GM23248 (cell line): ENCODE data around the gene TBL3. TPM values are rescaled to one million over a fixed set of nuclear protein-coding genes. Genes with fewer than 3 reads are reported as not detected.

Experiments used
- DNase-seq: peaks from one replicate; pipeline ENCODE4 v3.0.0-alpha.2; 2015
- H2AFZ ChIP-seq: fragments of 200-600 bp; sonication (generic); 2 replicates; pipeline ENCODE4 v1.6.1; 2016; ENCODE audit warnings: antibody characterized with exemption
- H3F3A ChIP-seq: fragments of 200-600 bp; sonication (generic); 2 replicates; pipeline ENCODE4 v1.6.1; 2016; ENCODE audit warnings: mild to moderate bottlenecking, antibody characterized with exemption, mixed run types; ENCODE audit not compliant: insufficient read depth
- H3K27ac ChIP-seq: fragments of 200-600 bp; sonication (generic); 2 replicates; pipeline ENCODE4 v1.5.1; 2016; ENCODE audit warnings: mild to moderate bottlenecking
- H3K27me3 ChIP-seq: fragments of 200-600 bp; sonication (generic); replicated peaks from 2 replicates; pipeline ENCODE4 v1.6.1; 2016; ENCODE audit warnings: mild to moderate bottlenecking; ENCODE audit not compliant: insufficient read depth
- H3K36me3 ChIP-seq: fragments of 200-600 bp; sonication (generic); 2 replicates; pipeline ENCODE4 v1.6.1; 2016; ENCODE audit warnings: low read depth, mild to moderate bottlenecking
- H3K4me1 ChIP-seq: fragments of 200-600 bp; sonication (generic); 2 replicates; pipeline ENCODE4 v1.6.1; 2016; ENCODE audit warnings: mild to moderate bottlenecking; ENCODE audit not compliant: insufficient read depth
- H3K4me2 ChIP-seq: fragments of 200-600 bp; sonication (generic); one replicate; pipeline ENCODE4 v1.6.1; 2016; ENCODE audit warnings: mild to moderate bottlenecking; ENCODE audit not compliant: unreplicated experiment
- H3K4me3 ChIP-seq: fragments of 200-600 bp; sonication (generic); 2 replicates; pipeline ENCODE4 v1.5.1; 2016; ENCODE audit warnings: mild to moderate bottlenecking
- H3K79me2 ChIP-seq: fragments of 200-600 bp; sonication (generic); 2 replicates; pipeline ENCODE4 v1.6.1; 2016; ENCODE audit warnings: mild to moderate bottlenecking; ENCODE audit not compliant: insufficient read depth
- H3K9ac ChIP-seq: fragments of 200-600 bp; sonication (generic); 2 replicates; pipeline ENCODE4 v1.6.1; 2016; ENCODE audit warnings: mild to moderate bottlenecking
- H3K9me2 ChIP-seq: fragments of 200-600 bp; sonication (generic); 2 replicates; pipeline ENCODE4 v1.6.1; 2016; ENCODE audit warnings: mixed run types, mild to moderate bottlenecking, moderate library complexity; ENCODE audit not compliant: insufficient read depth
- H3K9me3 ChIP-seq: fragments of 200-600 bp; sonication (generic); one replicate; pipeline ENCODE4 v1.6.1; 2017; ENCODE audit warnings: low read depth
- H4K20me1 ChIP-seq: fragments of 200-600 bp; sonication (generic); 2 replicates; pipeline ENCODE4 v1.6.0; 2016; ENCODE audit not compliant: insufficient read depth
- EZH2 ChIP-seq: fragments of 200-600 bp; sonication (generic); IDR thresholded peaks from 2 replicates; pipeline ENCODE4 v1.6.1; 2018; ENCODE audit warnings: antibody characterized with exemption, mild to moderate bottlenecking; ENCODE audit not compliant: insufficient read depth, poor library complexity, severe bottlenecking
- EZH2phosphoT487 ChIP-seq: fragments of 200-600 bp; sonication (generic); IDR thresholded peaks from 2 replicates; pipeline ENCODE4 v1.6.1; 2018; ENCODE audit warnings: antibody characterized with exemption, moderate library complexity, mild to moderate bottlenecking, low read depth; ENCODE audit not compliant: insufficient read depth
- WGBS, 2 experiments: methylation state at CpG; one replicate each; pipeline ENCODE4 v1.1.6; 2015 to 2017; ENCODE audit warnings: low lambda C conversion rate in 2 of 2, low coverage in 1 of 2; ENCODE audit errors: missing lambda C conversion rate in 2 of 2; 5-methylcytosine and 5-hydroxymethylcytosine counted together
- in situ Hi-C: fragments of 300-500 bp; cut with MboI; formaldehyde crosslinking; loops from 2 replicates; pipeline ENCODE4 v1.15.0; 2020
- polyA plus RNA-seq: library from polyadenylated mRNA; unstranded; fragments of >200 nt; fragmentation: Nextera tagmentation; extraction: Ambion mirVana; gene quantifications from 2 replicates; pipeline ENCODE4 v1.2.1, GENCODE V29; 2016
- total RNA-seq: library from RNA; depleted of rRNA; stranded (reverse); fragments of >200 nt; shearing (Covaris generic); gene quantifications from 2 replicates; pipeline ENCODE4 v1.2.3, GENCODE V29; 2014

TBL3 gene
- total and polyA plus RNA-seq, 2 experiments from 2014 or later: 43.7 to 46.8 TPM

GRCh38 chr16:1926271-1926670 lies 45.6 kb upstream of the TBL3 start:
- H3K27me3 ChIP-seq: peaks cover 25% of the 10 kb centered on the region
- H3K36me3 ChIP-seq: no peaks in the 10 kb centered on the region
- in situ Hi-C loops: no loop called here
- H4K20me1 ChIP-seq: no peaks in the 10 kb centered on the region
- H3K27ac ChIP-seq: no peak overlapping the region
- H3K9me3 ChIP-seq: no peaks in the 10 kb centered on the region
- no peaks in the 10 kb centered on the region for H3K9me2 ChIP-seq
- no peak for TF ChIP-seq EZH2
- TF ChIP-seq EZH2phosphoT487: no peak
- no peak for DNase-seq
- no peak overlapping the region for H2AFZ ChIP-seq
- WGBS, 2 experiments: 54 to 59% methylated on average over 5 to 11 of the region's 11 CpGs
- no peak overlapping the region for H3K4me2 ChIP-seq
- H3K79me2 ChIP-seq: no peaks in the 10 kb centered on the region
- H3F3A ChIP-seq: no peaks in the 10 kb centered on the region
- no peaks in the 10 kb centered on the region for H3K4me1 ChIP-seq
- no peak overlapping the region for H3K4me3 ChIP-seq
- H3K9ac ChIP-seq: no peak overlapping the region

- Histone ChIP-seq H3K27me3 (no peaks in the 10 kb centered on the region), H3K9me3 (no peaks in the 10 kb centered on the region), H3K4me1 (no peaks in the 10 kb centered on the region), H3K4me2 (peak overlapping the region; percentile 74), H3K27ac (no peak overlapping the region), H3K9me2 (no peaks in the 10 kb centered on the region), H3K4me3 (peak overlapping the region; percentile 71), H3K9ac (peak overlapping the region; percentile 84), H2AFZ (peak overlapping the region; percentile 95), H3F3A (no peaks in the 10 kb centered on the region), H3K79me2 (no peaks in the 10 kb centered on the region), H3K36me3 (no peaks in the 10 kb centered on the region), H4K20me1 (no peaks in the 10 kb centered on the region)
- TF ChIP-seq EZH2phosphoT487: no peak
- TF ChIP-seq EZH2: no peak
- peak; percentile 66 for DNase-seq
- in situ Hi-C loops: no loop called here
- WGBS, 2 experiments: 4 to 9% methylated on average over 9 to 10 of the region's 11 CpGs
Measured at GRCh38 chr16:1929105-1929504, 42.7 kb upstream of the TBL3 start.

DNA sequence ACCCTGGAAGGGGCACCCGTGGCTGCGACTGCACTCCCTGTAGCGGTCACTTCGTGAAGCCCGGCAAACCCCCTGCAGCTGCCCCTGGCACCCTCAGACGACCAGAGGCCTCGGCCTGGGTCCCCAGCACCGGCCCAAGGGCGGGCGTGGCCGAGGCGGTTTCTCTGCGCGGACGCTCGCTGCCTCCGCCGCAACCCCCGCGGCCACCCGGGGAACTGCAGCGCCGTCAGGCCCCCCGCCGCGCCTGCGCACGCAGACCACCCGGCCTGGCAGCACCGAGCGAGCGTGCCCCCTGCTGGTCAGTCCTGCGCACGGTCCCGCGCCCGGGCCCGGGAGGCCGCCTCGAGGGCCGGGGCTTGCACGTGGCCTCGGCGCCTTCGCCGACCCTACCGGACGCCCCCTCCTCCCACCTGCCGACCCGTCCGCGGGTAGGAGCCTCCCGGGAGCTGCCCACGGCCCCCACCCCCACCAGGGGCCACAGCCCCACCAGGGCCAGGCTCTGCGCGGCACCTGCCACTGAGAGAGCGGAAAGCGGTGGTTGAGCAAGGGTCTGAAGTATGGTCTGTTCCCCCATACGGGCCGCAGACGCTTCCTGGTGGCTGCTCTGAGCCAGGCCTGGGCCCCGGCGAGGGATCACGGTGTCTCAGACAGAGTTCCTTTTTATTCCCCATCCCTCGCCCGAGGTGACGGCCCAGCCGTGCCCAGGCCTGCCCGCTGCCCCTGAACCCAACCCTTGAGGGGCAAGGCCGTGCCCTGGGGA lies 42.1 kb upstream of the TBL3 start:
- H3K27ac ChIP-seq: no peak overlapping the region
- no peaks in the 10 kb centered on the region for H3K9me3 ChIP-seq
- H2AFZ ChIP-seq: peak overlapping the region; percentile 95
- no peaks in the 10 kb centered on the region for H3K4me1 ChIP-seq
- peak overlapping the region; percentile 84 for H3K9ac ChIP-seq
- TF ChIP-seq EZH2 (no peak), EZH2phosphoT487 (no peak)
- H3K4me3 ChIP-seq: peak overlapping the region; percentile 71
- no peaks in the 10 kb centered on the region for H3K9me2 ChIP-seq
- H4K20me1 ChIP-seq: no peaks in the 10 kb centered on the region
- no peaks in the 10 kb centered on the region for H3K79me2 ChIP-seq
- peak overlapping the region; percentile 74 for H3K4me2 ChIP-seq
- in situ Hi-C loops: no loop called here
- no peaks in the 10 kb centered on the region for H3K27me3 ChIP-seq
- DNase-seq: peak; percentile 94
- H3K36me3 ChIP-seq: no peaks in the 10 kb centered on the region
- WGBS, 2 experiments: 13 to 17% methylated on average over 43 to 46 of the region's 70 CpGs
- H3F3A ChIP-seq: no peaks in the 10 kb centered on the region

- TF ChIP-seq EZH2phosphoT487 (no peak), EZH2 (no peak)
- Histone ChIP-seq H3K9me2 (no peaks in the 10 kb centered on the region), H3K27ac (no peak overlapping the region), H3K36me3 (no peaks in the 10 kb centered on the region), H3K4me3 (no peak overlapping the region), H3K4me1 (no peaks in the 10 kb centered on the region), H3K9me3 (no peaks in the 10 kb centered on the region), H3K27me3 (no peaks in the 10 kb centered on the region), H3K9ac (no peak overlapping the region), H3K79me2 (no peaks in the 10 kb centered on the region), H2AFZ (no peak overlapping the region), H4K20me1 (no peaks in the 10 kb centered on the region), H3K4me2 (no peak overlapping the region), H3F3A (no peaks in the 10 kb centered on the region)
- in situ Hi-C loops: no loop called here
- WGBS, 2 experiments: 53 to 72% methylated on average over 6 to 10 of the region's 10 CpGs
- no peak for DNase-seq
Measured at GRCh38 chr16:1930338-1930720, 41.5 kb upstream of the TBL3 start.
